ENCODE measurements around the gene FIS1.

DNA sequence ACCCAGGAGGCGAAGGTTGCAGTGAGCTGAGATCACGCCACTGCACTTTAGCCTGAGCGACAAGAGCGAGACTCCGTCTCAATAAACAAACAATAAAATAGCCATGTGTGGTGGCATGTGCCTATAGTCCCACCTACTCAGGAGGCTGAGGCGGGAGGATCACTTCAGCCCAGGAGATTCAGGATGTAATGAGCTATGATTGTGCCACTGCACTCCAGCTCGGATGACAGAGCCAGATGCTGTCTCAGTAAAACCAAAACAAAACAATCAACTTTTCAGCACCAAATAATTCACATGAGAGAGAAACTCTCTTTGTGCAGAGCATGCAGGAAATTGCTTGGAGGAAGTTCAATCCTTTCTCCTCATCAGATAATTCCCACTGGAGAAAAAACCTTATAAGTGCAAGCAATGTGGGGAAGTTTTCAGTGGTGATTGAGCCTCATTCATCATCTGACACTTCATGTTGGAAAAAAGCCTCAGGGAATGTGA, 13.4 kb upstream of the FIS1 start:
- TF ChIP-seq, protein P1, sequence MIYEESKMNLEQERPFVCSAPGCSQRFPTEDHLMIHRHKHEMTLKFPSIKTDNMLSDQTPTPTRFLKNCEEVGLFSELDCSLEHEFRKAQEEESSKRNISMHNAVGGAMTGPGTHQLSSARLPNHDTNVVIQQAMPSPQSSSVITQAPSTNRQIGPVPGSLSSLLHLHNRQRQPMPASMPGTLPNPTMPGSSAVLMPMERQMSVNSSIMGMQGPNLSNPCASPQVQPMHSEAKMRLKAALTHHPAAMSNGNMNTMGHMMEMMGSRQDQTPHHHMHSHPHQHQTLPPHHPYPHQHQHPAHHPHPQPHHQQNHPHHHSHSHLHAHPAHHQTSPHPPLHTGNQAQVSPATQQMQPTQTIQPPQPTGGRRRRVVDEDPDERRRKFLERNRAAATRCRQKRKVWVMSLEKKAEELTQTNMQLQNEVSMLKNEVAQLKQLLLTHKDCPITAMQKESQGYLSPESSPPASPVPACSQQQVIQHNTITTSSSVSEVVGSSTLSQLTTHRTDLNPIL (CRISPR knock-in tag; IDR thresholded peaks at IDR 0.05; ENCODE audit: low read depth) = no peak
- TF ChIP-seq ZC3H10 (CRISPR knock-in tag; IDR thresholded peaks at IDR 0.05) (no peak), ZNF70 (CRISPR knock-in tag; IDR thresholded peaks at IDR 0.05) (no peak), RARB (CRISPR knock-in tag; IDR thresholded peaks at IDR 0.05) (no peak), ZFP30 (CRISPR knock-in tag; IDR thresholded peaks at IDR 0.05) (no peak), GLIS3 (CRISPR knock-in tag; IDR thresholded peaks at IDR 0.05) (no peak), ISL1 (CRISPR knock-in tag; IDR thresholded peaks at IDR 0.05) (no peak), CSDC2 (CRISPR knock-in tag; IDR thresholded peaks at IDR 0.05) (no peak), TOX (CRISPR knock-in tag; IDR thresholded peaks at IDR 0.05; ENCODE audit: borderline replicate concordance) (no peak)
- TF ChIP-seq, protein P2, sequence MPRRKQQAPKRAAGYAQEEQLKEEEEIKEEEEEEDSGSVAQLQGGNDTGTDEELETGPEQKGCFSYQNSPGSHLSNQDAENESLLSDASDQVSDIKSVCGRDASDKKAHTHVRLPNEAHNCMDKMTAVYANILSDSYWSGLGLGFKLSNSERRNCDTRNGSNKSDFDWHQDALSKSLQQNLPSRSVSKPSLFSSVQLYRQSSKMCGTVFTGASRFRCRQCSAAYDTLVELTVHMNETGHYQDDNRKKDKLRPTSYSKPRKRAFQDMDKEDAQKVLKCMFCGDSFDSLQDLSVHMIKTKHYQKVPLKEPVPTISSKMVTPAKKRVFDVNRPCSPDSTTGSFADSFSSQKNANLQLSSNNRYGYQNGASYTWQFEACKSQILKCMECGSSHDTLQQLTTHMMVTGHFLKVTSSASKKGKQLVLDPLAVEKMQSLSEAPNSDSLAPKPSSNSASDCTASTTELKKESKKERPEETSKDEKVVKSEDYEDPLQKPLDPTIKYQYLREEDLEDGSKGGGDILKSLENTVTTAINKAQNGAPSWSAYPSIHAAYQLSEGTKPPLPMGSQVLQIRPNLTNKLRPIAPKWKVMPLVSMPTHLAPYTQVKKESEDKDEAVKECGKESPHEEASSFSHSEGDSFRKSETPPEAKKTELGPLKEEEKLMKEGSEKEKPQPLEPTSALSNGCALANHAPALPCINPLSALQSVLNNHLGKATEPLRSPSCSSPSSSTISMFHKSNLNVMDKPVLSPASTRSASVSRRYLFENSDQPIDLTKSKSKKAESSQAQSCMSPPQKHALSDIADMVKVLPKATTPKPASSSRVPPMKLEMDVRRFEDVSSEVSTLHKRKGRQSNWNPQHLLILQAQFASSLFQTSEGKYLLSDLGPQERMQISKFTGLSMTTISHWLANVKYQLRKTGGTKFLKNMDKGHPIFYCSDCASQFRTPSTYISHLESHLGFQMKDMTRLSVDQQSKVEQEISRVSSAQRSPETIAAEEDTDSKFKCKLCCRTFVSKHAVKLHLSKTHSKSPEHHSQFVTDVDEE (CRISPR knock-in tag; IDR thresholded peaks at IDR 0.05) = no peak
